Stimulated activated CD4-positive, alpha-beta T cell treated with anti-CD3 and anti-CD28 coated beads, Interleukin-15, amount 100 ng/mL, for 24 hours (primary cell): Measurements from ENCODE around the gene ITCH.
"Not testable (repeated sequence)": the region's sequence is repeated elsewhere in the genome, so short reads cannot be mapped to it uniquely, and the experiment has no call there.

Source experiments
- DNase-seq: peaks from one replicate; pipeline ENCODE4 v3.0.0-alpha.2; 2020

The ITCH gene

DNA sequence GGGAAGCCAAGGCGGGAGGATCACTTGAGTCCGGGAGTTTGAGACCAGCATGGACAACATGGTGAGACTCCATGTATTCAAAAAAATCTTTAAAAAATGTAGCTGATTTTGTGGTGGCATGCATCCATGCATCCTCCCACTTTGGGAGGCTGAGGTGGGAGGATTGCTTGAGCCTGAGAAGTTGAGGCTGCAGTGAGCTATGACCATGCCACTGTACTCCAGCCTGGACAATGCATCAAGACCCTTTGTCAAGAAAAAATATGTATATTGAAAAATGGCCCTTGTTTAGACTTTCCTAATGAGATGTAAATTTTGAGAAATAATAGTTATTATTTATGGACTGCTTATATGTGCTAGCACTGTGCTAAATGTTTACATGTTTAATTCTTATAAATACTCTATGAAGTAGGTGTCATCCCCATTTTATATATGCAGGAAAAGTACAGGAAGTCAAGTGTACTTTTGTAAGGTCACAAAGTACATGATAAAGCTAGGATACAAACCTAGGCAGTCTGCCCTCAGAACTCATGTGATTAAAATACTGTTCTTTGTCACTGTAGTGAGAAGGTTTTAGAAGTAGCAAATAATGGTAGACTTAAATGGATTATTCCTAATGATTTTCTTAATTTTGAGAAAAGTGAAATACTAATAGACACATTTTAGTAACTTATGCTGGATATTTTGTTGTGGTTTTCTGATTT lies 58.8 kb downstream of the ITCH start:
- no peak for DNase-seq

GRCh38 chr20:34425032-34425690 lies 62.1 kb downstream of the ITCH start:
- DNase-seq, result not testable (repeated sequence)

- no peak for DNase-seq
These were observed 63.0 kb downstream of the ITCH start for GRCh38 chr20:34426026-34426425.

GRCh38 chr20:34427331-34427730 lies 64.3 kb downstream of the ITCH start:
- no peak for DNase-seq

DNA sequence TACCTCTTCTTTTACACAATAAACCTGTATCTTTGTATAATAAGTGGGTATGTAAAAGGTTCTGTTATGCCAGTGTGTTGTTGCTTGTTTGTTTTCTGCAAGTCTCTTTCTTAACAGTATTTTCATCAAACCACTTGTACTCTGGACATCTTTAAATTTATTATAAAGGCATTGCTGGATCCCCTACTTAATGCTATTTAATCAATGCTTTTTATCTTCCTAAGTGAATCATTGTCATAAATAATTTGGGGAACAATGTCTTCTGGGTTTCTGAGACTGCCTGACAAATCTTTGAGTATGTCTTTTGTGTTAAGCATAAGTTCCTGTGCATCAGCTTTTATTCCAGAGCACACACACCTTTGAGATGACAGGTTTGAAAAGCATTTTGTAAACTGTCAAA lies 64.7 kb downstream of the ITCH start:
- DNase-seq, result no peak

- no peak for DNase-seq
These were observed 68.1 kb downstream of the ITCH start for GRCh38 chr20:34431168-34431567.

DNA sequence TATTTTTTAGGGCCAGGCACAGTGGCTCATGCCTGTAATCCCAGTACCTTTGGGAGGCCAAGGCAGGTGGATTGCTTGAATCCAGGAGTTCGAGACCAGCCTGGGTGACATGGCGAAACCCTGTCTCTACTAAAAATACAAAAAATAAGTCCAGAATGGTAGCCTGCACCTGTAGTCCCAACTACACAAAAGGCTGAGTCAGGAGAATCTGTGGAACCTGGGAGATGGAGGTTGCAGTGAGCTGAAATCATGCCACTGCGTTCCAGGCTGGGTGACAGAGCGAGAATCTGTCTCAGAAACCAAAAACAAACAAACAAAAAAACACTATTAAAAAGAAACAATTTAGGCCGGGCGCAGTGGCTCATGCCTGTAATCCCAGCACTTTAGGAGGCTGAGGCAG lies 69.6 kb downstream of the ITCH start:
- not testable (repeated sequence) for DNase-seq

GRCh38 chr20:34433391-34433790 lies 70.3 kb downstream of the ITCH start:
- no peak for DNase-seq

DNA sequence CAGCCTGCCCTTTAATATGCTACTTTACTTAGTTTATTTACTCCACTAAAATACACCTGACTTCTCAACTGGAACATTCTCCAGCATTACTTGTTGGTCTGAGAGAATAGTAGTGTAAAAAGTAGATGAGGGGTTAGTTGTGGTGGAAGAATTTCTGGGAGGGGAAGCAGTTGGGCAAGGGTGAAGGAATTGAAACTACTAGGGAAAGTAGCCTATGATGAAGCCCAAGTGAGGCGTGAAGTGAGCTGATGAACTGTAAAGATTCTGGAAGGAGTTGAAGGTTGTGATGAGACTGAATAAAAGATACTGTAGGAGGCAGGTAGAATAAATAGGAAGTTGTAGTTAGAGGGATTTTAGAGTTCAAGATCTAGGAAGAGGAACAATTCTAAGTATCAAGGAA lies 72.5 kb downstream of the ITCH start:
- DNase-seq, result no peak

- no peak for DNase-seq
These were observed 74.4 kb downstream of the ITCH start for GRCh38 chr20:34437330-34437986.

GRCh38 chr20:34439168-34439567 lies 76.1 kb downstream of the ITCH start:
- no peak for DNase-seq

- DNase-seq, result not testable (repeated sequence)
These were observed 78.3 kb downstream of the ITCH start for GRCh38 chr20:34441423-34441822.

- no peak for DNase-seq
These were observed 80.5 kb downstream of the ITCH start for GRCh38 chr20:34443546-34443945.

DNA sequence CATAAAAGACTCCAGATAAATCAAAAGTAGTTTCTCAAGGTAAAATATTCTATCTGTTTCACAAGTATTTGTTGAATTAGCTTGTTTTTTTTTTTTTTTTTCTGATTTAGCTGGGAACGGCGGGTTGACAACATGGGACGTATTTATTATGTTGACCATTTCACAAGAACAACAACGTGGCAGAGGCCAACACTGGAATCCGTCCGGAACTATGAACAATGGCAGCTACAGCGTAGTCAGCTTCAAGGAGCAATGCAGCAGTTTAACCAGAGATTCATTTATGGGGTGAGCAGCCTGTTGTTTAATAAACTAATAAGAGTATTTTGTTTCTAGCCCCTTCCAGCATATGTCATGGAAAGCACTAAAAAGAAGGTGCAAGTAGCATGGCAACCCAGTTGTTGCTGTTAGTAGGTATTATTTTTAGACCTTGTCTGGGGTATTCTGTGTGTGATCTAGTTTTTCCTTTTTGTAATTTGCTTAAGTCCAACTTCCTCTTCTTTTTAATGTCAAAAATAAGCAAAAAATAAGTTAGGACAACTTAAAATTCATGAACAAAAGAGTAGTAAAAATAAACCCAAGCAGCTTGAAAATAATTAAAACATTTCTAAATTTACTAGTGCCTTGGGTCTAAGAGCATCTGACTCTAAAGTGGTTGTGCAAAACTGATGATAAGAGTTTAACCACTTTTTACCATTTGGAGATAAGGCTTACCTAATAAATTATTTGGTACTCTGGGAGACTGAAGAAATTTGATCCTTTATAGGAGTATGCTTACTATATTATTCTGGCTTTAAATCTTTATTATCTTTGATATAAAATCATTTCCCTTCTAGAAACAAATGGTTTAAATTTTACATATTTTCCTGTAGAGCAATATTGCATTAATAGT lies 82.3 kb downstream of the ITCH start:
- DNase-seq, result no peak

DNA sequence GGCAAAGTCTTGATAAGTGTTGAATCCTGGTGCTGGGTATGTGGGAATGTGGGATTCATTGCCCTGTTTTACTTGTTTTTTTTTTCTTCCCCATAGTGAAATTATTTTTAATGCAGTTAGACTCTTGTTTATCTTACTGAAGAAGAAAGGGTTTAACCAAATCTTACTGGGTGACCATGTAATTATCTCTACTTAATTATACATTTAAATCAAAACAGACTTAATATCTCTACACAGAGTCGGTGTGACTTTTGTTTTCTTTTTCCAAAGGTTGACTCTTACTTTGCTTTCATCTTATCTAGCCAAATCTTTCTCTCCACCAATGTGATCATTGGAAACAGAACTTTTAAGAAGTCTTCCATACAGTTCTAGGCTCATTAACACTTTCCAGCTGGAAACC lies 85.4 kb downstream of the ITCH start:
- DNase-seq, result no peak

- DNase-seq, result no peak
These were observed 86.9 kb downstream of the ITCH start for GRCh38 chr20:34449674-34450592.

GRCh38 chr20:34452281-34452982 lies 89.4 kb downstream of the ITCH start:
- DNase-seq, result no peak

DNA sequence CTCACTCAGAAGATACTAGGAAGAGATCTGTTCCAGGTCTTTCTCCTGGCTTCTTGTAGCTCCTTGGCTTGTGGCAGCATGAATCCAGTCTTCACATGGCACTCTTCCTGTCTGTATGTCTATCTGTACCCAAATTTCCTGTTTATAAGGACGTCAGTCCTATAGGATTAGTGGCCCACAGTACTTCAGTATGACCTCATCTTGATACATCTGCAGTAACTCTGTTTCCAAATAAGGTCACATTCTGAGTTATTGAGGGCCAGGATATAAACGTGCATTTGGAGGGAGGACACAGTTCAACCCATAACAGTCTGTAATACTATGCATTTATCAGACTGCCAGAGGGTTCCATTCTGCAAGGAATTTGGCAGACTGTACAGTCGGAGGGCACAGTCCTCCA lies 95.6 kb downstream of the ITCH start:
- DNase-seq, result no peak

- no peak for DNase-seq
These were observed 96.3 kb downstream of the ITCH start for GRCh38 chr20:34459209-34459897.

- no peak for DNase-seq
These were observed 98.7 kb downstream of the ITCH start for GRCh38 chr20:34461779-34462087.

- DNase-seq, result no peak
These were observed 105.9 kb downstream of the ITCH start for GRCh38 chr20:34468951-34469350.
